ENCODE results near the gene NUCKS1. TPM values are rescaled to one million over a fixed set of nuclear protein-coding genes. Genes with fewer than 3 reads are reported as not detected.

NUCKS1 gene
- total and polyA plus RNA-seq, 2 of the 4 experiments (the other 2 are of a cell fraction): 37.9 to 103 TPM

- no peaks in the 10 kb centered on the region for H3K27me3 ChIP-seq (ENCODE audit: control insufficient read depth, insufficient read depth, low read length)
- peaks cover 21% of the 10 kb centered on the region for H3K9me1 ChIP-seq (ENCODE audit: insufficient read depth, low read length)
- no peaks in the 10 kb centered on the region for H4K20me1 ChIP-seq (ENCODE audit: insufficient read depth, low read length)
- dilution Hi-C loops (cut with HindIII; ENCODE audit: low sequenced_read_pairs, unreplicated experiment): no loop called here
- no peak overlapping the region for H3K4me3 ChIP-seq (ENCODE audit: insufficient read depth, low read depth, low read length)
- CTCF ChIA-PET: no interaction called here
- peaks cover 0 to 4% of the 10 kb centered on the region in 2 experiments; a peak in 1 of 4 replicates for H3K79me1 ChIP-seq (ENCODE audit: low read depth in 1 of 2, low read length in 2 of 2)
- DNase-seq (no peak), ATAC-seq (ENCODE audit: low read depth) (no peak)
- H2AFZ ChIP-seq (replicated peaks; ENCODE audit: low read length, poor library complexity): no peak overlapping the region
- H2BK120ac ChIP-seq (ENCODE audit: low read depth, low read length): peak overlapping the region; percentile 93
- peaks cover 12% of the 10 kb centered on the region for H3K4me1 ChIP-seq (ENCODE audit: control insufficient read depth, insufficient read depth, low read length)
- H4K8ac ChIP-seq (ENCODE audit: low read depth in 2 of 2, low read length in 2 of 2): peak overlapping the region in 1 of 2 experiments; percentile 64; a peak in 1 of 4 replicates
- in situ Hi-C loops (cut with MboI; ENCODE audit: low sequenced_read_pairs): no loop called here
- peak overlapping the region; percentile 17; the same call in 1 of the 2 replicates for H2AK5ac ChIP-seq (ENCODE audit: low read depth, low read length)
- H3K36me3 ChIP-seq (ENCODE audit: control insufficient read depth, insufficient read depth, low read length): no peaks in the 10 kb centered on the region
- H2BK5ac ChIP-seq (ENCODE audit: low read depth, low read length, poor library complexity, severe bottlenecking): no peak overlapping the region
- H3K23ac ChIP-seq (ENCODE audit: low read depth, low read length): no peak overlapping the region
- POLR2A ChIA-PET (ENCODE audit: unreplicated experiment): no interaction called here
- H3K4ac ChIP-seq (ENCODE audit: low read depth, low read length): peak overlapping the region; percentile 85
- no peak overlapping the region for H3K9ac ChIP-seq (ENCODE audit: low read depth, low read length)
- peak overlapping the region; percentile 64; the same call in 1 of the 2 replicates for H3K14ac ChIP-seq (replicated peaks; ENCODE audit: low read depth, low read length)
- H4K5ac ChIP-seq (ENCODE audit: low read depth, low read length): peak overlapping the region; percentile 47; the same call in 1 of the 2 replicates
- no peaks in the 10 kb centered on the region for H3K9me3 ChIP-seq (ENCODE audit: control insufficient read depth, insufficient read depth, low read length)
- peak overlapping the region; percentile 94 for H2BK20ac ChIP-seq (ENCODE audit: low read depth, low read length)
- H3K18ac ChIP-seq (ENCODE audit: low read depth, low read length): no peak overlapping the region
- WGBS, 2 experiments (ENCODE audit: extremely low coverage in 2 of 2, insufficient read length in 1 of 2): no CpG with 5 or more reads among the region's 4 CpGs
- no peak overlapping the region for H3K4me2 ChIP-seq (ENCODE audit: low read depth, low read length)
- no peak overlapping the region for H3K27ac ChIP-seq (ENCODE audit: insufficient read depth, low read length)
- BruUV-seq (replicated peaks): no TSS peak
- H4K91ac ChIP-seq (ENCODE audit: insufficient read depth, low read depth, low read length): peak overlapping the region; percentile 31; the same call in 1 of the 2 replicates
- H2BK15ac ChIP-seq (ENCODE audit: low read depth, low read length): peak overlapping the region; percentile 95
- intact Hi-C loops (cut with micrococcal nuclease): no loop called here
- no peak overlapping the region for H2AK9ac ChIP-seq (replicated peaks; ENCODE audit: low read depth, low read length, poor library complexity)
- TF ChIP-seq BHLHE40 (IDR thresholded peaks at IDR 0.05; ENCODE audit: low read depth, low read length): no peak
- TF ChIP-seq CTCF (conservative IDR thresholded peaks at IDR 0.05; ENCODE audit: low read depth, low read length): no peak
- no peak for TF ChIP-seq SMC3 (IDR thresholded peaks at IDR 0.05; ENCODE audit: low read depth, low read length)
- no peak overlapping the region for H3K56ac ChIP-seq (ENCODE audit: extremely low read depth, insufficient read depth, low read length)
Observed at GRCh38 chr1:205770618-205771017, 20.6 kb upstream of the NUCKS1 start.

Data from IMR-90 (cell line).